Activated CD8-positive, alpha-beta memory T cell treated with anti-CD3 and anti-CD28 coated beads, Interleukin-2, amount 50 U/mL, for 24 hours (primary cell): ENCODE measurements around the gene CD300LD.
"Not testable (repeated sequence)": the region's sequence is repeated elsewhere in the genome, so short reads cannot be mapped to it uniquely, and the experiment has no call there.

Source experiments
- DNase-seq: peaks from one replicate; pipeline ENCODE4 v3.0.0-alpha.2; 2020; ENCODE audit errors: extremely low read depth

Gene CD300LD

GRCh38 chr17:74592087-74592990 lies at the start of gene CD300LD:
Gene CD300LD, minus strand, starts transcription at chr17:74592283. Its CDS starts 81 bp downstream, at chr17:74592202.
- DNase-seq = no peak

GRCh38 chr17:74641224-74641957 lies 49.3 kb upstream of the CD300LD start:
- no peak for DNase-seq

DNA sequence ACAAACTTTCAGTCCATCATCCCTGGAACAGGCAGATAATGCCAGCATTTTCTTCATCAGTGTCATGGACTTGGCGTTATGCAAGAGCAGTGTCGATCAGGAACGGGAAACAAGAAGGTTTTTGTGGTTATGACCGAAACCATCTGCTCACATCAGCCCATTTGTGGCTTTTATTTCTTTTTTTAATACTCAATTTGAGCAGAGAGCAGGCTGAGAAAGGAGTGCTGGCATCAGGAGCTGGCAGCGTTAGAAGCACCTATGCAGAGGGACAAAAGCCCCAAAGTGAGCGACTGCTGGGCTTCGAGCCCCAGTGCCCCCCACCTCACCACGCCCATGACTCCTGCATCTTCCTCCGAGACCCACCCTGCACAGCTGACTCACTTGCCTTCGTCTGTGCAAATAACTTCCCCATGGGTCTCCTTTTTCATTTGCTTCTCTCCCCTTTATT lies 47.6 kb upstream of the CD300LD start:
- DNase-seq = no peak

- DNase-seq = no peak
Measured at GRCh38 chr17:74637926-74638325, 45.8 kb upstream of the CD300LD start.

DNA sequence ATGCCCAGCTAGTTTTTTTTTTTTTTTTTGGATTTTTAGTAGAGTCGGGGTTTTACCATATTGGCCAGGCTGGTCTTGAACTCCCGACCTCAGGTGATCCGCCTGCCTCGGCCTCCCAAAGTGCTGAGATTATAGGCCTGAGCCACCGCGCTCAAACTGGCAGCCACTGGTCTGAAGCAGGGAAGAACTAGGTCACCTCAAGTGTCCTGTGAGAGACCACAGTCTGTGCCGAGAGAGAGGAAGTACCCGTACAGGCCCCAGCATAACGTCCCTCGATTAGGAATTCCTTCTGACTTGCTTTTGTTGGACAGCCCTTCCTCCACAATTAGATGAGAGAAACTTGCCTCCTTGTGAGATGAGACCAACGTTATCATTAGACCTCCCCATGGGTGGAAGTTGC lies 45.2 kb upstream of the CD300LD start:
- no peak for DNase-seq

DNA sequence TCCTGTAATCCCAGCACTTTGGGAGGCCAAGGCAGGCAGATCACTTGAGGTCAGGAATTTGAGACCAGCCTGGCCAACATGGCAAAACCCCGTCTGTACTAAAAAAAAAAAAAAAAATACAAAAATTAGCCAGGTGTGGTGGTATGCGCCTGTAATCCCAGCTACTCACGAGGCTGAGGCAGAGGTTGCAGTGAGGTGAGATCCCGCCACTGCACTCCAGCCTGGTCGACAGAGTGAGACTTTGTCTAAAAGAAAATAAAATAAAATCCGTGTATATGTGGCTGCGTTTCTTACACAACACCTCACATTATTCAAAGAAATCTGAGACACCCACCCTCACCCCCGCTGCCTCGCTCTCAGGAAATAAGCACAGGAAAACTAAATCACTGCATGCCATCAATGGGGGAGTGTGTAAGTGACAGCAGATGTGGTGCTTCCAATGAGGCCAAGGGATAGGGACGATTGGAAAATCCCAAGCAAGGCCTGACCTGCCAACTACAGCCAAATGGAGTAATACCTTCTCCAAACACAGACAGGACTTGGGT lies 44.5 kb upstream of the CD300LD start:
- DNase-seq = not testable (repeated sequence)

GRCh38 chr17:74635418-74635817 lies 43.3 kb upstream of the CD300LD start:
- DNase-seq = no peak

DNA sequence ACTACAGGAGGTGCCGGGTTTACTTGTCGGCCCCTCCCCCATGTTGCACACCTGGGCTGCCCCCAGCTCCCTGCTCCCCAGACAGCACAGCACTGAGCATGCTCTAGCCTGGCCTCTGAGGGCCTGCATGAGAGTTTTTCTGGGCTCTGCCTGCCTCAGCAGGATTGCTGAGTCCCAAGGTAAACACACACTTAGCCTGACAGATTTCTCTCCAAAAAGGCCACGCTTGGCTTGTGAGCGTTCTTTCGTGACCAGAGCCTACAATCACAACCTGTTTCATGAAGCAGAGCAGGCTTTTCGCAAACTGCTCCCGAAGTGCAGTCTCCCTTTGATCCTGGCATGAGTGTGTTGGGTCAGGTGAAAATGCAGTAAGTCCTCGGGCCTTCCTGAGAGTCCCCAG lies 41.2 kb upstream of the CD300LD start:
- no peak for DNase-seq

DNA sequence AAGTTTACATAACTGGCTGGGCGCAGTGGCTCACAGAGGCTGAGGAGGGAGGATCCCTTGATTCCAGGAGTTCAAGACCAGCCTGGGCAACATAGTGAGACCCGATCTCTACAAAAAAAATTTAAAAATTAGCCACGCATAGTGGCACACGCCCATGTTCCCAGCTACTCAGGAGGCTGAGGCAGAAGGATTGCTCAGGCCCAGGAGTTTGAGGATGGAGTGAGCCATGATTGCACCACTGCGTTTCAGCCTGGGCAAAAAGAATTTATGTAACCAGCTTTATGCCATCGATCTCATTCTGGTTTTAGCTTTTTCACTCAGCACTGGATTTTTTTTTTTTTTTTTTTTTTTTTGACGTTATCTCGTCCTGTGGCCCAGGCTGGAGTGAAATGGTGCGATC lies 40.5 kb upstream of the CD300LD start:
- no peak for DNase-seq

GRCh38 chr17:74631468-74632450 lies 39.7 kb upstream of the CD300LD start:
- no peak for DNase-seq

DNA sequence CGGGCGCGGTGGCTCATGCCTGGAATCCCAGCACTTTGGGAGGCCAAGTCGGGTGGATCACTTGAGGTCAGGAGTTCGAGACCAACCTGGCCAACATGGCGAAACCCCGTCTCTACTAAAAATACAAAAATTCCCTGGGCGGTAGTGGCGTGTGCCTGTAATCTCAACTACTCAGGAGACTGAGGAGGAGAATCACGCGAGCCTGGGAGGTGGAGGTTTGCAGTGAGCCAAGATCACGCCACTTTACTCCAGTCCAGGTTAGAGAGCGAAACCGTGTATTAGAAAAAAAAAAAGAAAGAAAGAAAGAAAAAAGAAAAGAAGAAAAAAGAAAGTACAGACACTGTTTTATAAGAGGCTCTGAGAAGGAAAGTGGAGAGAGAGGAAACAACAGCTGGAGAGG lies 38.2 kb upstream of the CD300LD start:
- not testable (repeated sequence) for DNase-seq

DNA sequence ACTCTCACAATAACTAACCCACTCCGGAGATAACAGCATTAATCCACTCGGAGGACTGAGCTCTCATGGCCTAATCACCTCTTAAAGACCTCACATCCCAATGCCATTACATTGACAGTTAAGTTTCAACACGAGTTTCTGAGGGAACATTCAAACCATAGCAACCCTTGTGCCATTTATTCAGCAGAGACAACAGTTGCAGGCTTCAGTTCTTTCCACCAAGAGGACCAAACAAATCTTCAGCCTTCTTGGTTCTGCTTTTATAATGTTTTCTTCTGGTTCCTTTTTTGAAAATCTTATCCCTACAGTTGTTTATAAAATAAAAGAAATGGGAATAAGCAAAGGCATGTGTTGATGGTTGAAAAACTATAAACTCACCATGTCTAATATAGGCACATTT lies 33.6 kb upstream of the CD300LD start:
- no peak for DNase-seq

- DNase-seq = no peak
Measured at GRCh38 chr17:74624131-74624530, 32.0 kb upstream of the CD300LD start.

DNA sequence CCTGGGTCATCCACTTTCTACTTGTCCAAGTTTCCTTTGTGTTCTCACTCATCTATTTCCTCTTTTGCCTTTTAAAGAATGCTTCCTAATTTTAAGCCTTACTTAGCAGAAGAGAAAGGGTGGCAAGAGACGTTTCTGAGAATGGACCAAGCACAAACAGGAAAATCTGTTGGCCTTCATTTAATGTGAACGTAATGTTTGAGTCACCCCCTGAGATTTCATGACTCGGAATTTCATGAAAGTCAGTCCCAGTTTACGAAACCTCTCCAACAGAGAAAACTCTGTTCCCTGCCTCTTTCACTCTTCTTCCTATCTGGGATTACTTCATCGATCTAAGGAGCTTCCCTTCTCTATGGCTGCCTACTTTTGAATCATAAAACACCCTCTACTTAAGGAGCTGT lies 31.6 kb upstream of the CD300LD start, which contains the start of gene CD300E:
TSS of gene CD300E (minus strand) at position 46 of the 401 bp plus-strand sequence. CDS start 117 bp downstream, outside the sequence.
- DNase-seq = no peak

- DNase-seq = no peak
Measured at GRCh38 chr17:74619077-74619673, 27.1 kb upstream of the CD300LD start.

- no peak for DNase-seq
Measured at GRCh38 chr17:74618451-74618850, 26.4 kb upstream of the CD300LD start.

GRCh38 chr17:74616696-74617095 lies 24.6 kb upstream of the CD300LD start:
- no peak for DNase-seq

DNA sequence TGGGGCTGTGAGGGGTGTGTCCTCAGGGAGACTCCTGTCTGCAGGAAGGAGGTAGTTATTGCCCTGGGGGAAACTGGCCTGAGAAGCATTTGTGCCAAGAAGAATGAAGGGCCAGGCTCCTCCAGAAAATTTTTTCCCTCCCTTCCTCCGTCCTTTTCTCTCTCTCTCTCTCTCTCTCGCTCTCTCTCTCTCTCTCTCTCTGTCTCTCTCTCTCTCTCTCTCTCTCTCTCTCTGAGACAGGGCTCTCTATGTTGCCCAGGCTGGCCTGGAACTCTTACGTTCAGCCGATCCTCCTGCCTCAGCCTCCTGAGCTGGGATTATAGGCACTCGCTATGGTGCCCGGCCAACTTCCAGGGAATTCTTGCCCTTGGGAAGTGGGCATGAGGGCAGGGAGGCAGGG lies 20.0 kb upstream of the CD300LD start:
- no peak for DNase-seq

GRCh38 chr17:74610108-74610507 lies 18.0 kb upstream of the CD300LD start:
- no peak for DNase-seq

DNA sequence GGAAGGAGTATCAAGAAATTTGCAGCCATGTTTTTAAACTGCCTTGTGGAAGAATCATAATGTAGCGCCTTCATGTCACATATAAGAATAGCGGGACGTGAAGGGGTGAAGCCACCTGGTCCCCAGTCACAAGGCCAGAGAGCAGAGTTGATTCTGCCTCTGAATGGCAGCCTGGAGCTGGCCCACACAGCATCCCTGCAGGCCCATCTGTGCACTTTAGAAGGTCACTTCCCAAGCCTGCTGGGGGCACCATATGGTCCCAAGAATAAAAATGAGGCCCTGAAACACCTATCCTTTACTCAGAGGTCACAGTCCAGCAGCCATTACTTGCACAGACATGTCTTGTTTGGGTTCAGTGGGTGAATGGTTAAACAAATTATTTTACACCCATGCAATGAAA lies 16.4 kb upstream of the CD300LD start:
- DNase-seq = no peak

- DNase-seq = no peak
Measured at GRCh38 chr17:74607221-74607620, 15.1 kb upstream of the CD300LD start.
